Measurements from ENCODE around the gene SCARF2. TPM values are rescaled to one million over a fixed set of nuclear protein-coding genes. Genes with fewer than 3 reads are reported as not detected.

SCARF2 gene
- total and polyA plus RNA-seq, 2 donors (not counting 1 experiment from before 2014, with no cell fraction given) = 8.1 to 14.5 TPM

DNA sequence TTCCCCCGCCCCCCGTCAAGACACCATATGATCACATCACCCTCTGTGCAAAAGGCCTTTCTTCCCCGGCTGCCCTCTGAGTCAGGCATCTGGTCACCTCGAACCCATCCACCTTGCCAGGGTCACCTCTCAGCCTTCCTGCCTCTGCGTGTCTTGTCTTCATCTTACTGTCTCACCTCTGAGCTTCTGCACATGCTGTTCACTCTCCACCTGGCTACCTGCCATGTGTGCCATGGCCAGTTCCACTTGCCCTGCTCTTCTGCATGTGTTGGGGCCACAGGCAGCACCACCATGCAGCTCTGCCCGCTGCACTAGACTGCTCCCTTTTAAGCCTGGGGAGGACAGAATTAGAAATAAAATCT, 33.9 kb downstream of the SCARF2 start:
- H3K4me3 ChIP-seq (replicated peaks in 1 of 4; ENCODE audit: control extremely low read depth in 1 of 4, insufficient read depth in 1 of 4, low read depth in 3 of 4, low read length in 4 of 4) = no peak overlapping the region
- H3K4me1 ChIP-seq (ENCODE audit: control insufficient read depth, extremely low read depth, insufficient read depth, low read length) = no peaks in the 10 kb centered on the region
- H3K9me3 ChIP-seq (ENCODE audit: control insufficient read depth, insufficient read depth, low read depth, low read length) = no peaks in the 10 kb centered on the region
- H2AFZ ChIP-seq (ENCODE audit: low read length) = no peak overlapping the region
- H4K20me1 ChIP-seq (ENCODE audit: control insufficient read depth, extremely low read depth, insufficient read depth, low read length) = no peaks in the 10 kb centered on the region
- H3K27me3 ChIP-seq (ENCODE audit: control insufficient read depth, insufficient read depth, low read length) = no peaks in the 10 kb centered on the region
- peaks cover 13% of the 10 kb centered on the region for H3K36me3 ChIP-seq (ENCODE audit: control insufficient read depth, insufficient read depth, low read length)
- no peak overlapping the region for H3K9ac ChIP-seq (ENCODE audit: insufficient read depth, low read length)
- TF ChIP-seq, protein P1, sequence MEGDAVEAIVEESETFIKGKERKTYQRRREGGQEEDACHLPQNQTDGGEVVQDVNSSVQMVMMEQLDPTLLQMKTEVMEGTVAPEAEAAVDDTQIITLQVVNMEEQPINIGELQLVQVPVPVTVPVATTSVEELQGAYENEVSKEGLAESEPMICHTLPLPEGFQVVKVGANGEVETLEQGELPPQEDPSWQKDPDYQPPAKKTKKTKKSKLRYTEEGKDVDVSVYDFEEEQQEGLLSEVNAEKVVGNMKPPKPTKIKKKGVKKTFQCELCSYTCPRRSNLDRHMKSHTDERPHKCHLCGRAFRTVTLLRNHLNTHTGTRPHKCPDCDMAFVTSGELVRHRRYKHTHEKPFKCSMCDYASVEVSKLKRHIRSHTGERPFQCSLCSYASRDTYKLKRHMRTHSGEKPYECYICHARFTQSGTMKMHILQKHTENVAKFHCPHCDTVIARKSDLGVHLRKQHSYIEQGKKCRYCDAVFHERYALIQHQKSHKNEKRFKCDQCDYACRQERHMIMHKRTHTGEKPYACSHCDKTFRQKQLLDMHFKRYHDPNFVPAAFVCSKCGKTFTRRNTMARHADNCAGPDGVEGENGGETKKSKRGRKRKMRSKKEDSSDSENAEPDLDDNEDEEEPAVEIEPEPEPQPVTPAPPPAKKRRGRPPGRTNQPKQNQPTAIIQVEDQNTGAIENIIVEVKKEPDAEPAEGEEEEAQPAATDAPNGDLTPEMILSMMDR (conservative IDR thresholded peaks at IDR 0.05 in 1 of 2, IDR thresholded peaks at IDR 0.05 in 1 of 2; ENCODE audit: low read depth in 1 of 2, low read length in 2 of 2) = no peak
- TF ChIP-seq EZH2 (IDR thresholded peaks at IDR 0.05; ENCODE audit: low read length, missing control alignments) = no peak
- DNase-seq (ENCODE audit: low read depth in 2 of 2) = no peak
- no peaks in the 10 kb centered on the region for H3K79me2 ChIP-seq (ENCODE audit: control insufficient read depth, insufficient read depth, low read length)
- no peak overlapping the region for H3K4me2 ChIP-seq (ENCODE audit: extremely low read depth, insufficient read depth, low read length)
- H3K27ac ChIP-seq (ENCODE audit: insufficient read depth, low read length) = no peak overlapping the region

DNA sequence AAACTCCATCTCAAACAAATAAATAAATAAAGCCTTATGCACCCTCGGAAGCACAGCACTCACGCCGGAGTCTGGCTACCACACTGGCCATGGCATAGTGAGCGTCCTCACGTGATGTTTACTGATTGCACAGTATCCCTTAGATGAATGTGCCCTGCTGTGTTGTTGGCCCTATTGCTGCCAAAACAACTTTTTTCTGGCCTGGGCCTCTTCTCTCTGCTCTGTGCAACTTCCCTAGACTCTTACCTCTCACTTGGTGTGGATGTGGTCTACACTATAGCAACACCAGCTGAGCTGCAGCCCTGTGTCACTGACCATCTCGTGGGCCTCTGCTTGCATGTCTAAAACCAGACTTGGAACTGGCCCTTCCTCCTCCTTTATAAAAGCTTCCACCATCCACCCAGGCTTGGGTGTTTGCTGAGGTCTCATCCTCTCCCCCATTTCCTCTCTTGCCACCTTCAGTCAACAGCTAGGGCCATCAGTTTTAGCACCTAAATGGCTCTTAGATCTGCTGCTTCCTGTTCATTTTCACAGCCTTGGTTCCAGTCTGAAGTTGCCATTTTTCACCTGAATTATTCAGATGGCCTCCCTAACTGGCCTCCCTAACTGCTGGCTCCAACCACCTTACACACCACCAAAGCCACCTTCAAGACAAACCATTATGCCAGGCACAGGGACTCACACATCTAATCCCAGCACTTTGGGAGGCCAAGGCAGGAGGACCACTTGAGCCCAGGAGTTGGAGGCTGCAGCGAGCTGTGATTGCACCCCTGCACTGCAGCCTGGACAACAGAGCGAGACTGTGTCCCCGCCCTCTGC, 34.5 kb downstream of the SCARF2 start:
- no peaks in the 10 kb centered on the region for H3K79me2 ChIP-seq (ENCODE audit: control insufficient read depth, insufficient read depth, low read length)
- TF ChIP-seq EZH2 (IDR thresholded peaks at IDR 0.05; ENCODE audit: low read length, missing control alignments) = no peak
- TF ChIP-seq, protein P1 (conservative IDR thresholded peaks at IDR 0.05 in 1 of 2, IDR thresholded peaks at IDR 0.05 in 1 of 2; ENCODE audit: low read depth in 1 of 2, low read length in 2 of 2) = no peak
- no peak overlapping the region for H3K4me2 ChIP-seq (ENCODE audit: extremely low read depth, insufficient read depth, low read length)
- no peak overlapping the region for H2AFZ ChIP-seq (ENCODE audit: low read length)
- DNase-seq (ENCODE audit: low read depth in 2 of 2) = no peak
- no peak overlapping the region for H3K4me3 ChIP-seq (replicated peaks in 1 of 4; ENCODE audit: control extremely low read depth in 1 of 4, insufficient read depth in 1 of 4, low read depth in 3 of 4, low read length in 4 of 4)
- H3K4me1 ChIP-seq (ENCODE audit: control insufficient read depth, extremely low read depth, insufficient read depth, low read length) = no peaks in the 10 kb centered on the region
- no peak overlapping the region for H3K9ac ChIP-seq (ENCODE audit: insufficient read depth, low read length)
- H3K27ac ChIP-seq (ENCODE audit: insufficient read depth, low read length) = no peak overlapping the region
- H3K9me3 ChIP-seq (ENCODE audit: control insufficient read depth, insufficient read depth, low read depth, low read length) = no peaks in the 10 kb centered on the region
- no peaks in the 10 kb centered on the region for H4K20me1 ChIP-seq (ENCODE audit: control insufficient read depth, extremely low read depth, insufficient read depth, low read length)
- no peaks in the 10 kb centered on the region for H3K27me3 ChIP-seq (ENCODE audit: control insufficient read depth, insufficient read depth, low read length)
- H3K36me3 ChIP-seq (ENCODE audit: control insufficient read depth, insufficient read depth, low read length) = peaks cover 13% of the 10 kb centered on the region

DNA sequence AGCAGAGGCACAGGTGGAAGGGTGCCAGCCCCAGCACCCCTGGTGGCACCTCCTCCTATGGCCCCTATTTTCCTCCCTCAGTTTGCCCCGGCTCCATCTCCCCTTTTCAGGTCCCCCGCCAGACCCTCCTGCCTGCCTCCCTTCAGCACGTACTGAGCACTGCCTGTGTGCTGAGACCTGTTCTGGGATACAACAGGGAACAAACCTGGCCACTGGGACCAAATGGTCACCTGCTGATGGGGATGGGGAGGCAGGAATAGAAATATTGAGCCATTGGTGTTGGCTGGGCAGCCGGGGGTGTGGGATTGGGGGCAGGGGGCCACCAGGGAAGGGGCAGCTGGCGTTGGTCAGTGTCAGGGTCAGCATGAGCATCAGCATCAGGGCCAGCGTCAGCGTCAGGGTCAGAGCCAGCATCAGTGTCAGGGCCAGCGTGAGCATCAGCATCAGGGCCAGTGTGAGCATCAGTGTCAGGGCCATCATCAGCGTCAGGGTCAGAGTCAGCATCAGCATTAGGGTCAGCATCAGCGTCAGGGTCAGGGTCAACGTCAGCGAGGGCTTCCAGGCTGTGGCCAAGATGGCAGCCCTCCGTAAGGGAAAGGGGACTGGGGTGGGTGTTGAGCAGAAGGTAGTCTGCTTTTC, 36.1 kb downstream of the SCARF2 start:
- no peaks in the 10 kb centered on the region for H3K27me3 ChIP-seq (ENCODE audit: control insufficient read depth, insufficient read depth, low read length)
- no peak for DNase-seq (ENCODE audit: low read depth in 2 of 2)
- H3K79me2 ChIP-seq (ENCODE audit: control insufficient read depth, insufficient read depth, low read length) = no peaks in the 10 kb centered on the region
- H3K4me1 ChIP-seq (ENCODE audit: control insufficient read depth, extremely low read depth, insufficient read depth, low read length) = no peaks in the 10 kb centered on the region
- H3K36me3 ChIP-seq (ENCODE audit: control insufficient read depth, insufficient read depth, low read length) = peaks cover 9% of the 10 kb centered on the region
- no peak overlapping the region for H2AFZ ChIP-seq (ENCODE audit: low read length)
- H3K4me2 ChIP-seq (ENCODE audit: extremely low read depth, insufficient read depth, low read length) = no peak overlapping the region
- no peak overlapping the region for H3K27ac ChIP-seq (ENCODE audit: insufficient read depth, low read length)
- TF ChIP-seq EZH2 (IDR thresholded peaks at IDR 0.05; ENCODE audit: low read length, missing control alignments) = no peak
- TF ChIP-seq, protein P1 (conservative IDR thresholded peaks at IDR 0.05 in 1 of 2, IDR thresholded peaks at IDR 0.05 in 1 of 2; ENCODE audit: low read depth in 1 of 2, low read length in 2 of 2) = no peak
- H3K9ac ChIP-seq (ENCODE audit: insufficient read depth, low read length) = no peak overlapping the region
- H3K4me3 ChIP-seq (replicated peaks in 1 of 4; ENCODE audit: control extremely low read depth in 1 of 4, insufficient read depth in 1 of 4, low read depth in 3 of 4, low read length in 4 of 4) = no peak overlapping the region
- H4K20me1 ChIP-seq (ENCODE audit: control insufficient read depth, extremely low read depth, insufficient read depth, low read length) = no peaks in the 10 kb centered on the region
- no peaks in the 10 kb centered on the region for H3K9me3 ChIP-seq (ENCODE audit: control insufficient read depth, insufficient read depth, low read depth, low read length)
